Osteocyte (in vitro differentiated cells): ENCODE measurements around the gene AFTPH. TPM values are rescaled to one million over a fixed set of nuclear protein-coding genes. Genes with fewer than 3 reads are reported as not detected.

ENCODE experiments used
- DNase-seq: peaks from one replicate; pipeline ENCODE4 v3.0.0; 2021; ENCODE audit warnings: mixed read lengths; ENCODE audit not compliant: unreplicated experiment; ENCODE audit errors: extremely low spot score
- H3K27ac Mint-ChIP-seq: one replicate; pipeline ENCODE4 v1.8.0; 2021; ENCODE audit warnings: mild to moderate bottlenecking, mixed read lengths; ENCODE audit not compliant: unreplicated experiment
- H3K27me3 Mint-ChIP-seq: one replicate; pipeline ENCODE4 v1.8.0; 2021; ENCODE audit warnings: mixed read lengths; ENCODE audit not compliant: unreplicated experiment
- H3K36me3 Mint-ChIP-seq: one replicate; pipeline ENCODE4 v1.8.0; 2021; ENCODE audit warnings: mixed read lengths; ENCODE audit not compliant: unreplicated experiment
- H3K4me1 Mint-ChIP-seq: one replicate; pipeline ENCODE4 v1.8.0; 2021; ENCODE audit warnings: mixed read lengths; ENCODE audit not compliant: unreplicated experiment
- H3K4me3 Mint-ChIP-seq: one replicate; pipeline ENCODE4 v1.8.0; 2021; ENCODE audit warnings: mild to moderate bottlenecking, moderate library complexity, mixed read lengths; ENCODE audit not compliant: unreplicated experiment
- H3K9me3 Mint-ChIP-seq: one replicate; pipeline ENCODE4 v1.8.0; 2021; ENCODE audit warnings: mixed read lengths; ENCODE audit not compliant: unreplicated experiment
- total RNA-seq: library from RNA; stranded (reverse); gene quantifications from 2 replicates; pipeline ENCODE4 v1.2.1, GENCODE V29; 2021
- TF ChIP-seq, protein P1 (sequence below): fragments of 200-600 bp; sonication (generic); IDR thresholded peaks from 2 replicates; pipeline ENCODE4 v1.5.0; 2021; ENCODE audit warnings: antibody characterized with exemption, mild to moderate bottlenecking, moderate library complexity

AFTPH gene
- total RNA-seq, 1 donor from 2014 or later, result 15.5 TPM

DNA sequence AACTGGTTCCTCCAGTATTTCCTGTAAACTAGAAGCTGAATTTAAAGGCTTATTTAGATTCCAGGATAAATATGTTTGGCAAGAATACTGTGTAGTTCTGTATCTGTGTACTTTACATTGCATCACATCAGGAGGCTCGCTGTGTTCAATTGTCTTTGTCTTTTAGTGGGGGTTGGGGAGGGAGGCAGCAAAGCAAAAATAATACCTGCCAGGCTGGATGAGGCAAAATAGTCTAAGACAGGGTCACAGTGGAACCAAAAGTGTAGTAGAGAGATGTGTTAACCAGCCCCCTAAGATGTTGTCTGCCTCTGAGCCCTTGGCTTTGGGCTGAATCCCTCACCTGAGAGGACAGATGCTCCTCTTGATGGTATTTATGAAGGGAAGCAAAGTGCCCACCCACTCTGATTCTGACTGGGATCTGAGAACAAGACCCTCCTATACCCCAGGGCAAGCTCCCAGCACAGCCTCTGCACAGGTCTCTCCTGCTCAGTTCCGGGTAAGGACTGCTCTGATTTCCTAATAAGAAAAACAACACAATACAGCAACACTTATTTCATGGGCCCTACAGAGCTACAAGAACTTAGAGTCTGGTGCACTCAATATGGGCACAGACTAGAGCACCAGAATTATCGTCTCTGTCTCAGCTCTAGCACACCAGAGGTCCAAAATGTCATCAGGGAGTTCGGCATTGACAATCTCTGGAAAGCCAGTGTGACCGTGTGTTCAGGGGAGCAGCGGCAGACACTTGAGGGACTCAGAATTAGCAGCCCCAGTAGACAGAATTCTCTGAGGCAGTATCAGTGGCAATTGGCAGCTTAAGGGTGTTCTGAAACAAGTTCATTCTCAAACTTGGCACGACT lies 7.2 kb upstream of the AFTPH start:
- H3K27ac Mint-ChIP-seq, result no peak overlapping the region
- peaks cover 60% of the 10 kb centered on the region for H3K27me3 Mint-ChIP-seq
- no peaks in the 10 kb centered on the region for H3K9me3 Mint-ChIP-seq
- H3K36me3 Mint-ChIP-seq, result no peaks in the 10 kb centered on the region
- no peaks in the 10 kb centered on the region for H3K4me1 Mint-ChIP-seq
- TF ChIP-seq, protein P1, sequence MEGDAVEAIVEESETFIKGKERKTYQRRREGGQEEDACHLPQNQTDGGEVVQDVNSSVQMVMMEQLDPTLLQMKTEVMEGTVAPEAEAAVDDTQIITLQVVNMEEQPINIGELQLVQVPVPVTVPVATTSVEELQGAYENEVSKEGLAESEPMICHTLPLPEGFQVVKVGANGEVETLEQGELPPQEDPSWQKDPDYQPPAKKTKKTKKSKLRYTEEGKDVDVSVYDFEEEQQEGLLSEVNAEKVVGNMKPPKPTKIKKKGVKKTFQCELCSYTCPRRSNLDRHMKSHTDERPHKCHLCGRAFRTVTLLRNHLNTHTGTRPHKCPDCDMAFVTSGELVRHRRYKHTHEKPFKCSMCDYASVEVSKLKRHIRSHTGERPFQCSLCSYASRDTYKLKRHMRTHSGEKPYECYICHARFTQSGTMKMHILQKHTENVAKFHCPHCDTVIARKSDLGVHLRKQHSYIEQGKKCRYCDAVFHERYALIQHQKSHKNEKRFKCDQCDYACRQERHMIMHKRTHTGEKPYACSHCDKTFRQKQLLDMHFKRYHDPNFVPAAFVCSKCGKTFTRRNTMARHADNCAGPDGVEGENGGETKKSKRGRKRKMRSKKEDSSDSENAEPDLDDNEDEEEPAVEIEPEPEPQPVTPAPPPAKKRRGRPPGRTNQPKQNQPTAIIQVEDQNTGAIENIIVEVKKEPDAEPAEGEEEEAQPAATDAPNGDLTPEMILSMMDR, result no peak
- H3K4me3 Mint-ChIP-seq, result no peak overlapping the region
- no peak for DNase-seq

DNA sequence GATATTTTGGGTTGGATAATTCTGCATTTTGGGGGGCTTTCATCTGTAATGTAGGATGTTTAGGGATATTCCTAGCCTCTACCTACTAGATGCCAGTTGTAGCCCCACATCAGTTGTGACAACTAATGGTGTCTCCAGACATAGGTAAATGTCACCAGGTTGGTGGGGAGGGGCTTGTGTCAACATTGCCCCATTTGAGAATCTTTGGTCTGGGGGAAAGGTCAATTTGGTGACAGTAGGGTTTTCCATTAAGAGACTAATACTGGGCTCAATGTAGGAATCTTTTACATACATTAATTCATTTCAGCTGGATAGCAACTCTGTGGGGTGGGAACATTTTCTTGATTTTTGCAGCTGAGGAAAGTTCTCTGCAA lies 6.6 kb upstream of the AFTPH start:
- no peaks in the 10 kb centered on the region for H3K36me3 Mint-ChIP-seq
- no peaks in the 10 kb centered on the region for H3K9me3 Mint-ChIP-seq
- no peak for DNase-seq
- no peak overlapping the region for H3K4me3 Mint-ChIP-seq
- H3K27ac Mint-ChIP-seq, result no peak overlapping the region
- peaks cover 60% of the 10 kb centered on the region for H3K27me3 Mint-ChIP-seq
- H3K4me1 Mint-ChIP-seq, result no peaks in the 10 kb centered on the region
- TF ChIP-seq, protein P1, result no peak

DNA sequence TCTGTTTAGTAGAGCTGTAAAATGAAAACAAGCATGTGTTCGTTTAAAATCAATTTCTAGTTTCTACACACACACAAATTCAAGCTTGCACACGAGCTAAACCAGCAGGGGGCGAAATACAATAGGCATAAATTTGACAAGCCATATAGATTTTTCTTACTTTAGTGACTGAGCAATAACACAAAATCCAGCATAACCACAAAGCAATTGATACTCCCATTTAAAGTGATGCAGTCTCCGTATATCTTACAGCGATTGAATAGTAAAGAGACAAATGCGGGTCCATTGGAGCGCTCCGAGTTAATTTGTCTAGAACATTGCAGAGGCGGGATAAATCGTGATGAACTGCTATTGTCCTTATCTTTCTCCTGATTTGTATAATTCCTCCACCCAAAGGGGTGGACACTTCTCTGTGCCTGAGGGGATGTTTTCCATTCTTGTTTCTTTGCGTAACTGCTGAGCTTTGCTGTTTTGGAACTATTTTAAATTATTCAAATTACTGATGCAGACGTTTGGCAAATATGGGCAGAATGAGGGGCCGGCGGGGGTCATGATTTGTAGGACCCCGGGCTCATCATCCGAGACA lies 1.2 kb upstream of the AFTPH start:
- TF ChIP-seq, protein P1, result peak; percentile 89
- Mint-ChIP-seq H3K4me1 (peaks cover 18% of the 10 kb centered on the region), H3K27ac (peak overlapping the region; percentile 96), H3K9me3 (no peaks in the 10 kb centered on the region), H3K4me3 (peak overlapping the region; percentile 99), H3K36me3 (no peaks in the 10 kb centered on the region), H3K27me3 (peaks cover 14% of the 10 kb centered on the region)
- DNase-seq, result no peak

DNA sequence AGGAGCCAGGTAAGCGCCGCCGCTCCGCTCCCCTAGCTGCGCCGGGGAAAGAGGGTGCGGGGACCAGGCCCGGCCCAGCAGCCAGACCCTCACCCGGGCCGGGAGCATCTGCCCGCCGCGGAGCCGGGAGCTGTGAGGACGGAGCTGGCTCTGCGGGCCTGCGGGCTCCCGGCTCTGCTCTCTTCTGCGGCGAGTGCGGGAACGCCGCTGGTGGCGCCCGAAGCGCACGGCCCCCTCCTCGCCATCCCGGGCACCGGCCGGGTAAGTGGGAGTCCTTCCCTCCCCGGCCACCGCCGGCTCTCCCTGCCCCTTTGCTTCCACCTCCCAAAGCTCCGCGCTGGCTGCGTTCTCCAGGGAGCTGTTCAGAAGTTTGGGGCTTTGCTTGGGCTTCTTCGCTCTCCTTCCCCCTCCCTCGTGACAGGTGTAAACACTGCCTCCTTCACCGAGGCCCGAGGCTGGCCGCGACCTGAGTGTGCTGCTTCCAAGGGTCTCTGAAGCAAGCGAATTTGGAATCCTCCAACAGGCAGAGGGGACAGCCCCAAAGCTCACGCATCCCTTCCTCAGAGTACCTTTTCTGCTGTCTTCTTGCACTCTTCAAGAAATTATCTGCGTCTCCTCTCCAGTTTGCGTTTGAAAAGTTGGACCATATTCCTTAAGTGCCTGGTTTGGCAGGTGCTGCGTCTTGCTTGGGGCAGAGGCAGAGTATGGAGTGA lies 632 bp downstream of the AFTPH start:
- H3K27ac Mint-ChIP-seq, result peak overlapping the region; percentile 97
- H3K9me3 Mint-ChIP-seq, result no peaks in the 10 kb centered on the region
- H3K27me3 Mint-ChIP-seq, result peaks cover 7% of the 10 kb centered on the region
- no peaks in the 10 kb centered on the region for H3K36me3 Mint-ChIP-seq
- peak overlapping the region; percentile 99 for H3K4me3 Mint-ChIP-seq
- TF ChIP-seq, protein P1, result no peak
- peaks cover 18% of the 10 kb centered on the region for H3K4me1 Mint-ChIP-seq
- no peak for DNase-seq

DNA sequence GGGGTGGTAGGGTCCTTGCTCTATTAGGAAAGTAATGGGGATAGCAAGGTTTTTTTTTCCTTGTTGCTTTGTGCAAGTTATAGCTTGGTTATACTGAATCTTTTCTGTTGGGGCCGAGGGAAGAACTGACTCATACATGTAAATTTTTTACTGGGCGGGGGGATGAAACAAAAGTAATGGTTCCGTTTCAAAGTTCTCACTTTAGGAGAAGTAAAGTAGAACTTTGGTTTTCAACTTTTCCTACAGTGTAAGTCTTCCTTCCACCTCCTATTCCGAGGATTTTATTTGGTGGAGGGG lies 1.1 kb downstream of the AFTPH start:
- Mint-ChIP-seq H3K4me3 (peak overlapping the region; percentile 99), H3K4me1 (peaks cover 19% of the 10 kb centered on the region), H3K36me3 (no peaks in the 10 kb centered on the region), H3K27ac (peak overlapping the region; percentile 97), H3K9me3 (no peaks in the 10 kb centered on the region), H3K27me3 (peaks cover 2% of the 10 kb centered on the region)
- TF ChIP-seq, protein P1, result no peak
- no peak for DNase-seq
